Stimulated activated CD4-positive, alpha-beta T cell treated with anti-CD3 and anti-CD28 coated beads, Interleukin-1b, Interleukin-23, amount 100 ng/mL, for 1 hour (primary cell): ENCODE data around the gene FRZB.

Experiments used
- DNase-seq, 2 donors: peaks; one replicate each; pipeline ENCODE4 v3.0.0-alpha.2; 2020; ENCODE audit warnings: low read depth in 2 of 2

Gene FRZB

DNA sequence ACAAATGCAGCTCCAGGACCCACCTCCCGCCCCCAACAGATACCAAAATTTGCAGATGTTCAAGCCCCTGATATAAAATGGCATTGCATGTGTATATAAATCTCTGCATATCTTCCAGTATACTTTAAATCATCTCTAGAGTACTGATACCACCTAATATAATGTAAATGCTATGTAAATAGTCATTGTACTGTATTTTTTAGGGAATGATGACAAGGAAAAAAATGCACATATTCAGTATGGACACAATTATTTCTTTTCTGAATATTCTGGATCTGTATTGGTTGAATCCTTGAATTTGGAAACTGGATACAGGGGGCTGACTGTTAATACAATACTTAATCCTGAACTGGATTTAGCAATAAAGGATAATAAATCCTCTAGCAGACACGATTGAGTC is 67.7 kb downstream of the FRZB start:
- no peak for DNase-seq

DNA sequence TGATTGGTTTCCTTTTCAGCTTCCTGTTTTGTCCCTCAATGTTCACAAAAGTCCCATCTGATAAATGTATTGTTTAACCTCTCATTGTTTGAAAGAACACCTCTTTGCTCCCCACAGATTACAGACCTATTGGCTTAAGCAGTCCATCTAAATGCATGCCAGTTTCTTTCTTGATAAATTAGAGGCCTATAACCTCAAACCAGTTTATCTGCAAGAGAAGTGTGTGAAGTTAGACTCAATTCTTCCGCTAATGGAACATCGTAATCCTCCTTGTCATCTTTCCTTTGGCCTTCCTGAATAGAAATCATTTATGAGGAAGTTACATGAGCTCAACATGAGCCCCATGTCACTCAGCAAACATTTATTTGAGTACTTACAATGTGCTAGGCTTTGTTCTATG is 74.0 kb downstream of the FRZB start:
- no peak for DNase-seq

DNA sequence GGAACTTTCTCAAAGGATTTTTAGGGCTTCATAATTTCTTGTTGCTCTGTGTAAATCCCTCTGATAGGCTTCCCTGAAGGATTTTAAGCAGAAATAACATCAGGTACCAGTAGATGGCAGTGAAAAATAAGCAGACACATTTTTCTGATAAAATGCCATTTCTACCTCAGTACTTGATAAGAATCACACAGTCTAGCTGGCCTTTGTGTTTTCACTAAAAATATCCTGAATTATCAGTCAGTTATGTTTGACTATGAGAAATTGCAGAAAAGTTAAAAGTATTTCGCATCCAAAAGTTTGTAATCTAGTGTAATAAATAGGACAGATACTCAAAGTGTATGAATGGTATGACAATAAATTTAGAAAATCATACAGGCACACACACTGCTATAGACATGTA is 81.7 kb downstream of the FRZB start:
- DNase-seq, result no peak

DNA sequence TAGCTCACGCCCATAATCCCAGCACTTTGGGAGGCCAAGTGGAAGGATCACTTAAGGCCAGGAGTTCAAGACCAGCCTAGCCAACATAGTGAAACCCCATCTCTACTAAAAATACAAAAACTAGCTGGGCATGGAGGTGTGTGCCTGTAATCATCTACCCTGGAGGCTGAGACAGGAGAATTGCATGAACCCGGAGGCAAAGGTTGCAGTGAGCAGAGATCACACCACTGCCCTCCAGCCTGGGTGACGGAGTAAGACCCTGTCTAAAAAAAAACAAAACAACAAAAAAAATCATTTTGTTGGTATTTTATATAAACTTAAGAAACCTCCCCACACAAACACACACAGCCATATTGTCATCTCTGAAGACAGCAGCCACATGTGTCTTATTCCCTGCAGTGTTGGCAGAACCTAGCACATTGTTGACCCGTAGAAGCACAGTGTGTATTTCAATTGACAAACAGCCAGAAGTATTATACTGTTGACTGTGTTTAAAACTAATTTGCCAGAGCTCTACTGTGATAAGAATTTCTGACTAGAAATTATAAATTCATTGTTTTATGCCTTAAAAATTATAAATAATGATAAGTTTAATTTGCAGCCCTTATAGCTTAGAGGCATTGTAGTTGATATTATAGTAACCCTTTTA is 82.3 kb downstream of the FRZB start:
- DNase-seq, result no peak
